Measurements from ENCODE around the gene GAL3ST3.

DNA sequence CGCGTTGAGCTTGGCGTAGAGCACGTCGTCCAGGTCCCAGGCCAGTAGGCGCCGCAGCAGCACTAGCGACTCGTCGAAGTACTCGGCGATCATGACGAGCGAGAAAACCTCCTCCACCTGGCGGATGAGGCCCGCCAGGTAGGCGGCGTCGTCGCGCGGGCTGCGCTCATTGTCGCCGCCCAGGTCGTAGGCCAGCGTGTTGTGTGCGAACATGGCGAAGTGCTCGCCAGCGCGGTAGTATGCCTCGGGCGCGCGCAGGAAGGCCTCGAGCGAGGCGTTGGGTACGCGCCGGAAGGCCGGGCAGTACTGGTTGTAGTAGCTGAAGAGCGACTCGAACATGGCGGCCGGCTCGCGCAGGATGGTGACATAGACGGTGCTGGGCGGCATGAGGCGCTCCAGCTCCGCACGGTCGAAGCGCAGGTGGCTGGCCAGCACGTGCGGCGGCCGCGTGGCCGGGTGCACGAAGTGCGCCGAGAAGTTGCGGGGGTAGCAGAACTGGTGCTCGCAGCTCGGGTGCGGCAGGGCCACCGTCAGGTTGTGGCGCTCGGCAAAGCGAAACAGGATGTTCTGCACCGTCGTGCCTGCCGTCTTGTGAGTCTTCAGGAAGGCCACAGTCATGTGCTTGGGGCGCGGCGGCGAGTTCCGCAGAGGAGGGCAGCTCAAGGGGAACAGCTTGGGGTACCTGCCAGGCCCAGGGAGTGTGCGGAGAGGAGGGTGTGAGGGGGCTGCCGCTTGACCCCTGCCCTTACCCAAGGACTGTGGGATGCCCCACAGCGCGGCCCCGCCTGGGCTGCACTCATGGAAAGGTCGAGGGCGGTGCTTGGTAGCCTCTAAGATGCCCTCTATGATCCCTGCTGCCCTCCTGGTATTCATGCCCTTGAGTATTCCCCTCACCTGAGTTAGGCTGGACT, 5.7 kb downstream of the GAL3ST3 start:
- TF ChIP-seq CTCF (IDR thresholded peaks at IDR 0.05) (no peak), EP300 (IDR thresholded peaks at IDR 0.05) (no peak)

Data from ovary (tissue), 3 donors.